ENCODE measurements around the gene MAPRE3. TPM values are rescaled to one million over a fixed set of nuclear protein-coding genes. Genes with fewer than 3 reads are reported as not detected.

MAPRE3 gene
- total RNA-seq, 6 experiments from 2014 or later = 17.0 to 20.4 (median 17.7) TPM

DNA sequence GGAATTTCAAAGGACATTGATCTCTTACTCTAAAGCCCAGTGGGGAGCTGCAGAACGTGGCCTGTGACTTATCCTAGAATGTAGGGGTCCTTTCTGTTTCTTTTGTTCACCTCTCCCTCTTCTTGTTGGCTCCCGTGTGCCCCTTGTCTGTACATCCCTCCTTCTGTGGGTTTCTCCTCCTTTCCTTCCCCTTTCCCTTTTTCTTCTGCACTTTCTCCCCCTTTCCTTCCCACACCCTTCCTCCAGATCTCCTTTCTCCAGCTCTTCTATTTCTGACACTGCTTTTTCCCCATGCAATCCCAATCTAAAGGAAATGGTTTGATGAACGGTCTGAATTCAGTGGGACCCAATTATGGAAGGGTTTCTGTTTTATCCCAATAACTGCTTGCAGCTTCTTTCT lies 35.5 kb upstream of the MAPRE3 start:
- Mint-ChIP-seq H3K36me3 (ENCODE audit: low read depth) (no peaks in the 10 kb centered on the region), H3K9me3 (no peaks in the 10 kb centered on the region), H3K27ac (no peak overlapping the region), H3K27me3 (ENCODE audit: insufficient read depth) (peaks cover 46% of the 10 kb centered on the region), H3K4me3 (no peak overlapping the region), H3K4me1 (ENCODE audit: low read depth) (no peaks in the 10 kb centered on the region)
- no peak for DNase-seq
- TF ChIP-seq, protein P1, sequence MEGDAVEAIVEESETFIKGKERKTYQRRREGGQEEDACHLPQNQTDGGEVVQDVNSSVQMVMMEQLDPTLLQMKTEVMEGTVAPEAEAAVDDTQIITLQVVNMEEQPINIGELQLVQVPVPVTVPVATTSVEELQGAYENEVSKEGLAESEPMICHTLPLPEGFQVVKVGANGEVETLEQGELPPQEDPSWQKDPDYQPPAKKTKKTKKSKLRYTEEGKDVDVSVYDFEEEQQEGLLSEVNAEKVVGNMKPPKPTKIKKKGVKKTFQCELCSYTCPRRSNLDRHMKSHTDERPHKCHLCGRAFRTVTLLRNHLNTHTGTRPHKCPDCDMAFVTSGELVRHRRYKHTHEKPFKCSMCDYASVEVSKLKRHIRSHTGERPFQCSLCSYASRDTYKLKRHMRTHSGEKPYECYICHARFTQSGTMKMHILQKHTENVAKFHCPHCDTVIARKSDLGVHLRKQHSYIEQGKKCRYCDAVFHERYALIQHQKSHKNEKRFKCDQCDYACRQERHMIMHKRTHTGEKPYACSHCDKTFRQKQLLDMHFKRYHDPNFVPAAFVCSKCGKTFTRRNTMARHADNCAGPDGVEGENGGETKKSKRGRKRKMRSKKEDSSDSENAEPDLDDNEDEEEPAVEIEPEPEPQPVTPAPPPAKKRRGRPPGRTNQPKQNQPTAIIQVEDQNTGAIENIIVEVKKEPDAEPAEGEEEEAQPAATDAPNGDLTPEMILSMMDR (IDR thresholded peaks at IDR 0.05) = no peak

DNA sequence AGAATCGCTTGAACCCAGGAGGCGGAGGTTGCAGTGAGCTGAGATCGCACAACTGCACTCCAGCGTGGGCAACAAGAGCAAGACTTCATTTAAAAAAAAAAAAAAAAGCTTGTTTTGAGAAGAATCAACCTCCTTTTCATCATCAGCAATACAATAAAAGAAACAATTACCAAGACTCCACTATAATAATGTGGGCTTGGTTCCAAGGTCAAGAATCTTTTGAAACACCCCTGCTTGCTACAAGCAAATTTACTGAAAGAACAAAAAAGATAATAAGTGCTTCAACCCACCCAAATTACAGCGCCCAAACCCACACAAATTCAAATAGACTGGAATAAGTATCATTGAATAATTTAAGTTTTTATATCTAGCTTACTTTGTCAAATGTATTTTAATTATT lies 33.6 kb upstream of the MAPRE3 start:
- Mint-ChIP-seq H3K27me3 (ENCODE audit: insufficient read depth) (peaks cover 39% of the 10 kb centered on the region), H3K27ac (no peak overlapping the region), H3K4me3 (no peak overlapping the region), H3K36me3 (ENCODE audit: low read depth) (no peaks in the 10 kb centered on the region), H3K9me3 (no peaks in the 10 kb centered on the region), H3K4me1 (ENCODE audit: low read depth) (no peaks in the 10 kb centered on the region)
- TF ChIP-seq, protein P1 (IDR thresholded peaks at IDR 0.05) = no peak
- no peak for DNase-seq

DNA sequence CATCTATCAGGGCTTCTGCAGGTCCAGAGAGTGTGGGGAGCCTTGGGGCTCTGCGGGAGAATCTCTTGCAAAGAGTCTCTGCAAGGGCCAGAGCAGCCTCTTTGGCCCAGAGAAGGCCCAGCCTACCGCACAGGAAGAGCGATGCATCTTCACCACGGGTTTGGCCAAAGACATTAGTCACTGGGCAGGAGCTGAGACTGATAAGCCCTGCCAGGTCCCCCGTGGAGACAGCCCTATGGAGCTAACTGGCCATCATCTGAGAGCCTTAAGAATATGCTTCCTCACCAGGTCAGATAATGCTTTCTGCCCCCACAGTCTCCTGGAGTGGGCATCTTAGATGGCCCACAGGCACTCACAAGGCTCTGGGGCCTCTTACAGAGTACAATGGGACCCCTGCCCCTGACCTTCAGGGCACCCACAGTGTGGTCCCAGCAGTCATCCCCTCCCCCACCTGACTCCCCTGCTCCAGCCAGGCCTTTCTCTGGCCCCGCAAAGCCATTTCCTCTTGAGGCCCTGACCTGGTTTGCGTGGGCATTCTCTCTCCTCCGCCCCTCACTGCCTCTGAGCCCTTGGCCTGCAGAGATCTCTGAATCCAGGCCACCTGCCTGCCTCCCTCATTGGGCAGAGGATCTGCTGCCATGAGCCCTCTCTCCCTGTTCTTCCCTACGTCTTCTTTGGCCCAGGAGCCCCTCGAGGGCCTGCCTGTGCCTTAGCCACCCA lies 31.9 kb upstream of the MAPRE3 start:
- Mint-ChIP-seq H3K4me3 (no peak overlapping the region), H3K27ac (no peak overlapping the region), H3K4me1 (ENCODE audit: low read depth) (no peaks in the 10 kb centered on the region), H3K9me3 (no peaks in the 10 kb centered on the region), H3K36me3 (ENCODE audit: low read depth) (no peaks in the 10 kb centered on the region), H3K27me3 (ENCODE audit: insufficient read depth) (peaks cover 34% of the 10 kb centered on the region)
- TF ChIP-seq, protein P1 (IDR thresholded peaks at IDR 0.05) = no peak
- DNase-seq = no peak

DNA sequence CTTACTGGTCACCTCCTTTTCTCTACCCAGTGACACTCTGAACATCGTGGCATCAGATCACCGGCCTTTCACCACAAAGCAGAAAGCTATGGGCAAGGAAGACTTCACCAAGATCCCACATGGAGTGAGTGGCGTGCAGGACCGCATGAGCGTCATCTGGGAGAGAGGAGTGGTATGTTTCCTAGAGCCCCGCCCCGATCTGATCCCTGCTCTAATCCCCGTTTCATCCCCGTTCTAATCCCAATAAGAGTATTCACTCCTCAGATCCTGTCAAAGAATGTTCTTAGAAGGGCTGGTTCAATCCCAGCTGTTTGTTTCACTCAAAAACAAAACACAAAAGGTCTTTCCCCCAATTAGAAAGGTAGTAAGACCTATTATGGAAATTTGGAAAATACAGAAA lies 30.4 kb upstream of the MAPRE3 start:
- Mint-ChIP-seq H3K27ac (no peak overlapping the region), H3K4me1 (ENCODE audit: low read depth) (no peaks in the 10 kb centered on the region), H3K27me3 (ENCODE audit: insufficient read depth) (peaks cover 23% of the 10 kb centered on the region), H3K9me3 (no peaks in the 10 kb centered on the region), H3K36me3 (ENCODE audit: low read depth) (no peaks in the 10 kb centered on the region), H3K4me3 (no peak overlapping the region)
- TF ChIP-seq, protein P1 (IDR thresholded peaks at IDR 0.05) = no peak
- no peak for DNase-seq

DNA sequence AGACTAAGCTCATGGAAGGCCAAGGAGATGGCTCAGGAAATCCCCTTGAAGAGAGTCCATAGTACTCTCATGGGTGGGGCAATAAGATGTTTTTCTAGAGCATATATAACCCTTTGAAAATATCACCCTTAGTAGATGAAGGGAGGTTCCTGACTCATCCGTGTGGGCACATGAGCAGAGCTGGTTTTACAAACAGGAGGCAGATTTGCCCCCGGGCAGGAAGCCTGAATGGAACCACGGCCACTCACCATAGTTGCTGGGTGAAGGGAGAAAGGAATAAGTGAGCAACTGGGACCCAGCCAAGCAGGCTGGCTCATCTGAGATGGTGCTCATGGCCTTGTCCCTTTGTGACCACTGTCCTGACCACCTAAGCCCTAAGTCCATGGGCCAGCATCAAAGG lies 29.0 kb upstream of the MAPRE3 start:
- Mint-ChIP-seq H3K9me3 (no peaks in the 10 kb centered on the region), H3K27me3 (ENCODE audit: insufficient read depth) (peaks cover 21% of the 10 kb centered on the region), H3K36me3 (ENCODE audit: low read depth) (no peaks in the 10 kb centered on the region), H3K4me1 (ENCODE audit: low read depth) (no peaks in the 10 kb centered on the region), H3K27ac (no peak overlapping the region), H3K4me3 (no peak overlapping the region)
- TF ChIP-seq, protein P1 (IDR thresholded peaks at IDR 0.05) = no peak
- peak; percentile 7 for DNase-seq
